Panc1 (cell line): Measurements from ENCODE around the gene DTD1.

Source experiments
- CTCF ChIP-seq: fragments of 450-650 bp; IDR thresholded peaks from 2 replicates; pipeline ENCODE4 v1.5.1; 2017; ENCODE audit warnings: mild to moderate bottlenecking
- POLR2AphosphoS5 ChIP-seq: IDR thresholded peaks from 2 replicates; pipeline ENCODE4 v1.6.1; 2012; ENCODE audit warnings: mild to moderate bottlenecking, low read depth, low read length, moderate library complexity
- REST ChIP-seq, 2 experiments: IDR thresholded peaks; 2 replicates each; pipeline ENCODE4 v1.6.1; 2011 to 2012; ENCODE audit warnings: low read depth in 2 of 2, control low read depth in 1 of 2, low read length in 1 of 2, mild to moderate bottlenecking in 1 of 2, moderate library complexity in 1 of 2; ENCODE audit not compliant: insufficient read depth in 1 of 2
- SIN3A ChIP-seq: IDR thresholded peaks from 2 replicates; pipeline ENCODE4 v1.6.1; 2012; ENCODE audit warnings: low read depth, mild to moderate bottlenecking, low read length, moderate library complexity, borderline replicate concordance; ENCODE audit not compliant: insufficient read depth
- TCF7L2 ChIP-seq: IDR thresholded peaks from 2 replicates; pipeline ENCODE4 v1.6.1; 2011; ENCODE audit warnings: mild to moderate bottlenecking, low read depth, low read length, inconsistent platforms

GRCh38 chr20:18638768-18639167 is 50.9 kb downstream of the DTD1 start:
- TF ChIP-seq SIN3A (no peak), CTCF (no peak), POLR2AphosphoS5 (no peak), REST (IDR thresholded peaks at IDR 0.05; ENCODE audit: insufficient read depth in 1 of 2, low read depth in 2 of 2, low read length in 1 of 2) (no peak), TCF7L2 (no peak)
